AG20443 (cell line): ENCODE results near the gene ATF1.
"Not testable (repeated sequence)": the region's sequence is repeated elsewhere in the genome, so short reads cannot be mapped to it uniquely, and the experiment has no call there.

Experiments
- DNase-seq: peaks from one replicate; pipeline ENCODE4 v3.0.0; 2012; ENCODE audit warnings: low spot score, mixed read lengths

The ATF1 gene

DNA sequence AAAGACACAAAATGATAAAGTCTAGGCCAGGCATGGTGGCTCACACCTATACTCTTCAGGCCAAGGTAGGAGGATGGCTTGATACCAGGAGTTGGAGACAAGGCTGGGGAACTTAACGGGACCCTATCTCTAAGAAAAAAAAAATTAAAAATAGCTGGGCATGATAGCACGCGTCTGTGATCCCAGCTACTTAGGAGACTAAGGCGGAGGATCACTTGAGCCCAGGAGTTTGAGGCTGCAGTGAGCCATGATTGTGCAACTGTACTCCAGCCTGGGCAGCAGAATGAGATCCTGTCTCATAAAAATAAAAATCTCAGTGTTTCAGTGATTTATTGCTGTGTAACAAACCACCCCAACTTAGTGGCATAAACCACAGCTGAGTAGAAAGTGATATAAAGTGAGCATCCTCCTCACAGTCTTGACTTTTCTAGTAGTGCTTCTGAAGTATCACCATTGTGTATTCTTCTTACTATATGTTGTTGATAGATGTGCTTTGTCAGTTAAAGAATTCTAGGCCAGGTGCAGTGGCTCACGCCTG, 10.6 kb upstream of the ATF1 start:
- DNase-seq: no peak

DNA sequence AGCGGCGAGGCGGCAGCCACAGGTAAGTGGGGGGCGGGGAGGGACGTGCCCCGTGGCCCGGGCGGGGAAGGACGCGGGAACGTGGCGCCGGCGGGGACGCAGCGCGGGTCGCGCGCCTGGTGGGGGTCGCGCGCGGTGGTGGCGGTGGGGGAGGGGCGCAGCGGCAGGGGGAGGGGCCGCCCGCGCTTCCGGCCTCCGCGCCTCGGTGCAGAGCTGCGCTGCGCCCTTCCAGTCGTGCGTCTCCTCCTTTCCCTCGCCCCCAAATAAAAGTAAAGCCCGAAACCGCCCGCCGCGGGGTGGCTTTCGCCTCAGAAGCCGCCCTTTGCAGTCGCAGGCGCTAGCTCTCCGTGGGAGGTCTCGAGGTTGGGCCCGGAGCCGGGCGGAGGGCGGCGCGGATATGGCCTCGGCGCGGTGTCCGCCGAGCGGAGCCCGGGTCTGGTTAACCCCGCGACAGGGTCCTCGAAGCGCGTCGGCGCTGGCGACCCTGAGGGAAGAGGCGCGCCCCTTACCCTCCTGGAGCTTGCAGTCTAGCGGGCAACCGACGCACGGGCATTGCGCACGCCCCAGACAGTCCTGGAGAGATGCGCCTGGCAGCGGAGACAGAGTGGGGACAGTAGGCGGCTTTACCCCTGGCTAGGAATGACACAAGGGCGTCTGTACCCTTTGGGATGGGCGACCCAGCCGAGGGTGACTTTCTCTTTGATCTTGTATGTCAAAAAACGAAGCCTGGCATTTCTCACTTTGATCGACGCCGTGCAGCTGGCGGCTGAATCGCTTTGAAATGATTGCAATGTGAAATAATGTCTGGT, 589 bp downstream of the ATF1 start:
- peak; percentile 76 for DNase-seq

DNA sequence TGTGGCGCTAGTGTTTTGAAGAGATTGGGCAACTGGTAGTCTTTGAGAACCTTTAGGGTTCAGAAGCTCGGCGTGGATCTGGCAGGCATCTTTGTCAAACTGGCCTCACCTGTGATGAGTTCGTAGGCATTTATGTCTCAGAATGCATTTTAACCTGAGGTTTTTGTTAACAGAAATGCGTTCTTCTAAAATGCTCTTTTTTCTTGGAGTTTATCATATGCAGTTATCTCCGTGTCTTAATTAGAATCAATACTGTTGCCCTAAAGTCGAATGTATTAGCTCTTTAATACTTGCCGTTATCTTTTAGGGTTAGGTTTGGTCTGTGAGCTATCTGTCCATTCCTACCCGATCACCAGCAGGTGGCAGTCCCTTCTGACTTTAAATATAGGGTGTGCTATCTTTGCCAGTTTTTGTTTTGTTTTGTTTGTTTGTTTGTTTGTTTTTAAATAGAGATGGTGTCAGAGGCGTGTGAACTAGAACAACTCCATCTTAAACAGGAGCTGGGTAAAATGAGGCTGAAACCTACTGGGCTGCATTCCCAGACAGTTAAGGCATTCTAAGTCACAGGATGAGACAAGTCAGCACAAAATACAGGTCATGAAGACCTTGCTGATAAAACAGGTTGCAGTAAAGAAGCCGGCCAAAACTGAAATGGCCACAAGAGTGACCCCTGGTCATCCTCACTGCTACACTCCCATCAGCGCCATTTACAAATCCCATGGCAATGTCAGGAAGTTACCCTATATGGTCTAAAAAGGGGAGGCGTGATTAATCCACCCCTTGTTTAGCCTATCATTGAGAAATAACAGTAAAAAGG, 1.4 kb downstream of the ATF1 start:
- peak; percentile 73 for DNase-seq

DNA sequence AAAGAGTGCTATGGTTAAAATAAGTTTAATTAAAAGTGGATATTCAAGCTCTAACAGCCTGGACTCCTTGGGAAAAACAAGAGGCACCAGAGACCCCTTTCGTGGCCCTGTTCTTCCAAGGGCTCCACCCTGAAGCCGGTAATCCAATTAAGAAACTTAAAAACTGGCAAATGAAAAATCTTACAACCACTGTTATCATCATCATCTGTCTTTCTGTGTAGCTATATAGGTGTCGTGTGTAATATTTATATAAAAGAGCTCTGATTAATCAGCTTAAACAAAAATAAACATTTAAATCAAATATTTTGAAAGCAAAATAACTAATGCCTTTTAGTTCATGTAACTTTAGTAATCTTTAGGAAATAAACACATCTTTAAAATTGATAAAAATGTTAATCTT, 4.5 kb downstream of the ATF1 start:
- DNase-seq: no peak

DNA sequence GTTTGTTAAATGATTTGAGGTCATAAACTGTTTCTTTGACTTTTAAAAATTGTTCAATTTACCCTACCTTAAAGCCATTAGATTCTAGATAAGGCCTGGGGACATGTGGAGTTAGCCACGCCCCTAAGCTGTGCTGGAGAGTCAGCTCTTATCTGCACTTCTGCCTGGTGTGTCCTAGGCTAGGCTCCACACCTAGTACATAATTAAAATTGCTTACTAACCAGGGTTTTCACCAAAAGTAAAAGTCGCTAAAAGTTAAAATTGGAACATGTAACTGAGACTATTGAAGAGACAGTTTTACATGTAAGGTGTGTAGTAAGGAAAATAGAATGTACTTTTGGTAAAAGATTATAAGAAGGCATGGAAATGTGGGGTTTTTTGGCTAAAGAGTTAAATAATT, 4.9 kb downstream of the ATF1 start:
- DNase-seq: not testable (repeated sequence)

DNA sequence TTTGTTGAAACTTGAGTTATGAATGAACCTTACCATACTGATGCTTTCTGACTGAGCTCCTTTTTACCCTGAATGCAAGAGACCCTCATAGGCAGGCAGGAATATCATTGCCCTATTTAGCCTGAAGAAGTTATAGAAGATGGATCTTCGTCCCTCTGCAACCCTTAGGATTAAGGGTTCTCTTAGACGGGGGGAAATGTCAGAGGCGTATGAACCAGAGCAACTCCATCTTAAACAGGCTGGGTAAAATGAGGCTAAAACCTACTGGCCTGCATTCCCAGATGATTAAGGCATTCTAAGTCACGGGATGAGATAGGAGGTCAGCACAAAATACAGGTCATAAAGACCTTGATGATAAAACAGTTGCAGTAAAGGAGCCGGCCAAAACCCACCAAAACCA, 7.5 kb downstream of the ATF1 start:
- no peak for DNase-seq

DNA sequence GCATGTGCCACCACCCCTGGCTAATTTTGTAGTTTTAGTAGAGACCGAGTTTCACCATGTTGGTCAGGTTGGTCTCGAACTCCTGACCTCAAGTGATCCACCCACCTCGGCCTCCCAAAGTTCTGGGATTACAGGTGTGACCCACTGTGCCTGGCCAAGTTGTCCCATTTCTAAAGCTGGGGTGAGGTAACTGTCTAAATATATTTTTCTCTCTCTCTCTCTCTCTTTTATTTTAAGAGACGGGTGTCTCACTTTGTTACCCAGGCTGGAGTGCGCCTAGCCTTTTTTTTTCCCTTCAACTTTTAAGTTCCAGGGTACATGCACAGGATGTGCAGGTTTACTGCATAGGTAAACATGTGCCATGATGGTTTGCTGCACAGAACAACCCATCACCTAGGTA, 8.6 kb downstream of the ATF1 start:
- no peak for DNase-seq

DNA sequence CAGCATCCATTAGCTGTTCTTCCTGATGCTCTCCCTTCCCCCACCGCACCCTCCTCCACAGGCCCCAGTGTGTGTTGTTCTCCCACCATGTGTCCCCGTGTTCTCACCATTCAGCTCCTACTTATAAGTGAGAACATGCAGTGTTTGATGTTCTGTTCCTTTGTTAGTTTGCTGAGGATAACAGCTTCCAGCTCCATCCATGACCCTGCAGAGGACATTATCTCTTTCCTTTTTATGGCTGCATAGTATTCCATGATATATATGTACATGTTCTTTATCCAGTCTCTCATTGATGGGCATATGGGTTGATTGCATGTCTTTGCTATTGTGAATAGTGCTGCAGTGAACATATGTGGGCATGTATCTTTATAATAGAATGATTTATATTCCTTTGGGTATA, 9.0 kb downstream of the ATF1 start:
- no peak for DNase-seq

DNA sequence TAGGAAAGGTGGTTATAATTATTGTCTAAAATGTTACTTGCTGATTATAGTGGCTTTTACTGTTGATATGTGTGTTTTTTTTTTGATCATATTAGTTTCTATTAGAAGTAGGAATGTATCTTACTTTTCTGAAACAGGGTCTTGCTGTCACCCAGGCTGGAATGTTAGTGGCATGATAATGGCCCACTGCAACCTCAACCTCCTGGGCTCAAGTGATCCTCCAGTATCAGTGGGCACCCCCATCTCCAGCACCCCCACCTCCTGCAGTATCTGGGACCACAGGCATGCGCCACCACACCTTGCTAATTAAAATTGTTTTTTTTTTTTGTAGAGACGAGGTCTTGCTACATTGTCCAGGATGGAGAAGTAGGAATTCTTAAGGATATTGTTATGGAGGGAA, 11.3 kb downstream of the ATF1 start:
- no peak for DNase-seq

DNA sequence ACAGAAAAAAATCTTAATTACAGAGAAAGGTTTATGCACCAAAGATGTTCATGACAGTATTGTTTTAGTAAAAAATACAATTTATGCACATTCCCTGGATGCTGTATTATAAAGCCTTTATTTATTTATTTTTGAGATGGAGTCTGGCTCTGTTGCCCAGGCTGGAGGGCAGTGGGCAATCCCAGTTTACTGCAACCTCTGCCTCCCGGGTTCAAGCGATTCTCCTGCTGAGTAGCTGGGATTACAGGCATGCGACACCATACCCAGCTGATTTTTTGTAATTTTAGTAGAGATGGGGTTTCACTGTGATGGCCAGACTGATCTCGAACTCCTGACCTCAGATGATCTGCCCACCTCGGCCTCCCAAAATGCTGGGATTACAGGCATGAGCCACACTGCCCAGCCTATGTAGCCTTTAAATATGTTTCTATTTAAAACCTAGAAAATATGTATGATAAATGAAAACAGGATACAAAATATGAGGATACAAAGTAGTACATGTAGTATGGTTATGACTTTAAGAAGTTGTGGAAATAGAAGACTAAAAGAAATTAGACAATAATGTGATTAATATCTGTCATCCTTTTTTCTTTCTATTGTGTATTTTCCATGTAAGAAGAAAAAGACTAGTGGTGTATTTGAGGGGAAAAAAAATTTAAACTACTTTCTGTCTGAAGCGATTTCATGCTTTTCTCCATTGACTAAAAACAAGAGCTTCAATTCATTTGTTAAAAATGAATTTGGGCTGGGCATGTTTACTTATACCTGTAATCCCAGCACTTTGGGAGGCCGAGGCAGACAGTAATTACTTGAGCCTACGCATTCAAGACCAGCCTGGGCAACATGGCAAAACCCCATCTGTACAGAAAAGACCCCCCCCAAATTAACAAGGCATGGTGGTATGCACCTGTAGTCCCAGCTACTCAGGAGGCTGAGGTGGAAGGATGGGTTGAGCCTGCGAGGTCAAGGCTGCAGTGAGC, 13.1 kb downstream of the ATF1 start:
- DNase-seq: no peak

DNA sequence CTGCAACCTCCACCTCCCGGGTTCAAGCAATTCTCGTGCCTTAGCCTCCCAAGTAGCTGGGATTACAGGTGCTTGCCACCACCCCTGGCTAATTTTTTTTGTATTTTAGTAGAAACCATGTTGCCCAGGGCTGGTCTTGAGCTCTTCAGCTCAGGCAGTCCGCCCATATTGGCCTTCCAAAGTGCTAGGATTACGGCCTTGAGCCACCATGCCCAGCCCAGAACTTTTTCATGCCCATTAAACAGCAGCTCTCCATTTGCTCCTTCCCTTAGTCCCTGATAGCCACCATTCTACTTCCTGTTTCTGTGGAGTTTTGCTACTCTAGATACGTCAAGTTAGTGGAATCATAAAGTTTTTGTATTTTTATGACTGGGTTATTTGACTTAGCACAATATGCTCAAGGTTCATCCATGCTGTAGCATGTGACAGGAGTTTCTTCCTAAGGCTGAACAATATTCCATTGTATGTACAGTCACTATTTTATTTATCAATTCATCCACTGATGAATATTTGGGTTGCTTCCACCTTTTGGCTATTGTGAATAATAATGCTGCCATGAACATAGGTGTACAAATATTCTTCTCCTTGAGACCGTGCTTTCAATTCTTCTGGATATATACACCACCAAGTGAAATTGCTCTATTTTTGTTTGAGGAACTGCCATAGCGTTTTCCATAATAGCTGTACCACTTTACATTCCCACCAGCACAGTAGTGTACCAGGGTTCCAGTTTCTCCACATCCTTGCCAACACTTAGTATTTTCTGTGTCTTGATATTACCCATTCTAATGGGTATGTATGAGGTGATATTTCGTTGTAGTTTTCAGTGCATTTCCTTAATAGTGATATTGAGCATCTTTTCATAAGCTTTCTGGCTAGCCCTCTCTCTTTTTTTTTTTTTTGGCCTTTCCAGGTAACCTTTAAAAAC, 15.0 kb downstream of the ATF1 start:
- DNase-seq: no peak

DNA sequence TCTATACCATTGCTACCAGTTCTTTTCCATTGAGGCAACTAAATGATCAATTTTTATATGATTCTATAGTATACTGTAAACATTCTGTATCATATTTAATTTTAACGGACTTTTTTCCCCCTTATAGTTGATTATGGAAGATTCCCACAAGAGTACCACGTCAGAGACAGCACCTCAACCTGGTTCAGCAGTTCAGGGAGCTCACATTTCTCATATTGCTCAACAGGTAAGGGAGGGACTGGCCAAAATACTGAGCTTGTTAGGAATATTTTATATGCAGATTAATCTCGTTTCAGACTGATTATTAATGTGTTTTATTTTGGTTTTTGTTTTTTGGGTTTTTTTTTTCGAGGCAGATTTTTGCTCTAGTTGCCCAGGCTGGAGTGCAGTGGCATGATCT, 16.1 kb downstream of the ATF1 start:
- no peak for DNase-seq

DNA sequence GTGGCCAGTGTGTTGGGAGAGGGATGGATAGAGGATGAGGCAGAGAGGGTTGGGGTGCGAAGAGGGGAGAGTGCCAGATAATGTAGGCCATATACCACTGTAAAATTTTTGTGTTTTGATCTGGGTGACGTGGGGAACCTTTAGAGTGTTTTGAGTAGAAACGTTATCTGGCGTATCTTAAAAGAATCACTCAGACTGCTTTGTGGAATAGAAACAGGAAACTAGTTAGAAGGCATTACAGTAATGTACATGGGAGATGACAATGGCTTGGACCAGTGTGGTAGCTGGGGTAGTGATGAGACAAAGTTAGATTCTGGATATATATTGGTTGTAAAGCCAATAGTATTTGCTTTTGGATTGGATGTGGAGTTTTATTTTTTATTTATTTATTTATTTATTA, 20.6 kb downstream of the ATF1 start:
- DNase-seq: no peak

DNA sequence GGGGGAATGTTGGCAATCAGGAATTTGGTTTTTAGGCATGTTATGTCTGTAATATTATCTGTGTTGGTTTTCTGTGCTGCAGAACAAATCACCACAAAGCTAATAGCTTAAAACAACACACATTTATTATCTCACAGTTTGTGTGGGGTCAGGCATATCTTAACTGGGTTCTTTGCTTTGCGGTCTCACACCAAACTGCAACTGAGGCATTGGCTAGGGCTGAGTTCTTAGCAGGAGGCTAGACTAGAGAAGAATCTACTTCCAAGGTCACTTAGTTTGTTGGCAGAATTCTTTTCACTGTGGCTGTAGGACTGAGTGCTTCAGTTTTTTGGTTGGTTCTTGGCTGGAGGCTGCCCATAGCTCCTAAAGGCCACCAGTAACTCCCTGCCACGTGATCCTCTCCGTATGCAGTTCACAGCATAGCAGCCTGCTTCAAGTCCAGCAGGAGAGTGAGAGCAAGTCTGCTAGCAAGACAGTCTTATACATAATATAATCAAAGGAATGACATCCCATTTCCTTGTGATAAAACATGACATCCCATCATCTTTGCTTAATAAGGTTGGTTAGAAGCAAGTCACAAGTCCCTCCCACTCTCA, 21.6 kb downstream of the ATF1 start:
- DNase-seq: no peak

DNA sequence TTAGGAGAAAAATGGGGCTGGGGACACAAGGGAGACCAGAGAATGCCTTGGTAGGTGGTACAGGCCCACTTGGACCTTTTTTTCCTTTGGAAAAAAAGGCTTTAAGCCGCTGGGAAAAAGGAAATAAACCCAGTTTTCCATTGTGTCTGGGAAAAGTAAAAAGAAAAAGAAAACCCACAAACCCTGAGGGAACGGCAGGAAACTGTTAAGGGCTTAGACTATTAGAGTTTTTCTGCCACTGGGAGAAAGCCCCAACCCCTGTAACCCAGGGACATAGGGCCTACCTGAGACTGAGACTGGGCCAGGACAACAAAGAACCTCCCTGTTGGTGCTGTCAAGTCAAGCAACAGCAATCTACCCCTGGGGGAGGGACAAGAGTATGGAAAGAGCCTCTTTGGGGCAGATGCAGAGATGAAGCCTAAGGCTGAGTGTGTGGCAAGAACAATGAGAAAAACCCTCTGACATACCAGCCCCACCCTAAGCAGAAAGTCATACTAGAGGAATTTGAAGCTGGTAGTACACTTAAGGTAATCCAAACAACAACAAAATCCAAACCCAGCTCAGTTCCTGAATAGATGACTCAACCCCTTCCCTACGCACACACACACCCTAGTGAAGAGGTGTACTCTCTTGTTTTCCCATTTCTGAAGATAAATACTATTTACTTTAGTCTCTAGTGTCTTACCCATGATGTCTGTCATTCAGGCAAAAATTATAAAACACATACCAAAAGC, 22.8 kb downstream of the ATF1 start:
- peak; percentile 85 for DNase-seq

DNA sequence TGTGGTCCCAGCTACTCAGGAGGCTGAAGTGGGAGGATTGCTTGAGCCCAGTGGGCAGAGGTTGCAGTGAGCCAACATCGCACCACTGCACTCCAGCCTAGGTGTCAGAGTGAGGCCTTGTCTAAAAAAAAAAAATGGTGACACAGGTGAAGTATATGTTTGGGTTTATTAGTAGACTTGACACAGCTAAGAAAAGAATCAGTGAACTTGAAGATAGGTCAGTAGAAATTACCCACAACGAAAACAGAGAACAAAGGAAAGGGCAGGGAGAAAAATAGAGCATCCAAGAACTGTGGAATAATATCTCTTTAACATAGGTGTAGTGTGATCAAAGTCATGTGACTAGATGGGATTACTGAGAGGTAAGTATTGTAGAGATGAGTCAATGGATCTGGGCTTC, 23.7 kb downstream of the ATF1 start:
- DNase-seq: no peak

DNA sequence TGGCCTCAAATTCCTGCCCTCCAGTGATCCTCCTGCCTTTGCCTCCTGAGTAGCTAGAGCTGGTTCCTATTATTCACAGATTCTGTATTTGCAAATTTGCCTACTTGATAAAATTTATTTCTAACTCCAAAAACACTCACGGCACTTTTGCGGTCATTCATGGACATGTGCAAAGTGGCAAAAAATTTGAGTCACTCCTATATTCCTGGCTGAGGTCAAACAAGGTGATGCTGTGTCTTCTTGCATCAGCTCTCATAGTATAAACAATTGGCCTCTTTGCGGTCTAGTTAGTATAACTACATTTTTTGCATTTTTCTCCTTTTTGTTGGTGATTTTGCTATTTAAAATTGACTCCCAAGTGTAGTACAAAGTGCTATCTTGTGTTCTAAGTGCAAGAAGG, 24.7 kb downstream of the ATF1 start:
- DNase-seq: peak; percentile 51

DNA sequence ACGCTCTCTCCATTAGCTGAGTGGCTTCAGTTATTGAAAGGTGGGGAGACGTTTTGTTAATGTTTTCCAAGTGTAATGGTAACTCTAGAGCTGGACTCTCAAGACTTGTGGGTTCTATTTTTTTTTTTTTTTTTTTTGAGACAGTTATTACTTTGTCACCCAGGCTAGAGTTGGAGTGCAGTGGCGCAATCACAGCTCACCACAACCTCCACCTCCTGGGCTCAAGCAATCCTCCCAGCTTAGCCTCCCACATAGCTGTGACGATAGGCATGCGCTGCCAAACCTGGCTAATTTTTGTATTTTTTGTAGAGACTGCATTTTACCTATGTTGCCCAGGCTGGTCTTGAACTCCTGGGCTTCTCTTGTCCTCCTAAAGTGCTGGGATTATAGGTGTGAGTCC, 26.2 kb downstream of the ATF1 start:
- DNase-seq: no peak

DNA sequence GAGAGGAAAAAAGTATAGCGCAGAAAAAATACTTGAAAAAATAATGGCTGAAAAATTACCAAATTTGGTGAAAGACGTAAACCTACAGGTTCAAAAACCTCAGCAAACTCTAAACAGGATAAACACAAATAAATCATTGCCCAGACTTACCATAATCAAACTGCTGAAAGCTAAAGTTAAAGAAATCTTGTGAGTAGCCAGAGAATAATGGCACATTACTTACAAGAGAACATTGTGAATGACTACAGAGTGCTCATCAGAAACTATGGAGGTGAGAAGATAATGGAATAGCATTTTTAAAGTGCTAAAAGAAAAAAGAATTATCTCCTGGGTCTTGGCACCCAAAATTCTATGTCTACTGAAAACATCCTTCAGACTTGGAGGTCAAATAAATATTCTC, 36.0 kb downstream of the ATF1 start:
- no peak for DNase-seq
